HepG2 (cell line): Measurements from ENCODE around the gene TJAP1.

Experiments used
- EZH2 ChIP-seq: conservative IDR thresholded peaks from 2 replicates; pipeline ENCODE4 v1.6.1; 2012; ENCODE audit warnings: mild to moderate bottlenecking, low read depth, low read length, moderate library complexity
- ZBTB38 ChIP-seq: sonication (generic); formaldehyde crosslinking; IDR thresholded peaks from 2 replicates; pipeline ENCODE4 v1.5.1; 2020; ENCODE audit warnings: mild to moderate bottlenecking, missing genetic modification reagents
- ZMAT5 ChIP-seq: sonication (generic); formaldehyde crosslinking; IDR thresholded peaks from 2 replicates; pipeline ENCODE4 v1.5.0; 2020; ENCODE audit warnings: mild to moderate bottlenecking, low read depth, missing genetic modification reagents, borderline replicate concordance
- ZNF589 ChIP-seq: sonication (generic); formaldehyde crosslinking; conservative IDR thresholded peaks from 2 replicates; pipeline ENCODE4 v1.8.0; 2022; ENCODE audit warnings: mild to moderate bottlenecking, moderate library complexity, missing genetic modification reagents
- ZNF7 ChIP-seq: IDR thresholded peaks from 2 replicates; pipeline ENCODE4 v1.6.1; 2016; ENCODE audit warnings: missing biosample characterization, missing genetic modification reagents

DNA sequence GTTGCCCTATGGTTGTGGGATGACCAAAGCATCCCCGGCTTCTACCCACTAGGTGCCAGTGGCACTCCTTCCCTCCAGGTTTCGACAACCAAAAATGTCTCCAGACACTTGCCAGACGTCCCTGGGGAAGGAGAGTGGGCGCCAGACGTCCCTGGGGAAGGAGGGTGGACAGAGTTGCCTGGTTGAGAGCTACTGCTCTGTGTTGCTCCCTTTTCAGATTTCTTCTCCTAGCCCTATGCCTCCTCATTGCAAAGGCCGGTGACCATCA lies 19.7 kb downstream of the TJAP1 start:
- no peak for TF ChIP-seq ZNF7 (CRISPR knock-in tag)
- no peak for TF ChIP-seq EZH2
- TF ChIP-seq ZBTB38: no peak
- no peak for TF ChIP-seq ZMAT5 (CRISPR knock-in tag)
- no peak for TF ChIP-seq ZNF589 (CRISPR knock-in tag)
